Tibial nerve (tissue), 4 donors: ENCODE measurements around the gene DPYSL4. TPM values are rescaled to one million over a fixed set of nuclear protein-coding genes. Genes with fewer than 3 reads are reported as not detected.

ENCODE experiments used
- DNase-seq, 2 donors: peaks; one replicate each; pipeline ENCODE4 v3.0.0-alpha.2; 2019; ENCODE audit warnings: low spot score in 2 of 2
- H3K27ac ChIP-seq, 4 donors: fragments of 200-600 bp; sonication (generic) in 3 of 4; one replicate each; pipeline ENCODE4 v1.5.1; 2017 to 2019; ENCODE audit warnings: mild to moderate bottlenecking in 1 of 4
- H3K27me3 ChIP-seq, 2 donors: fragments of 200-600 bp; sonication (generic) in 1 of 2; one replicate each; pipeline versions ENCODE4 v1.5.1 to v1.6.0; 2017 to 2019
- H3K36me3 ChIP-seq, 3 donors: fragments of 200-600 bp; sonication (generic); one replicate each; pipeline ENCODE4 v1.5.1; 2018 to 2019
- H3K4me1 ChIP-seq, 4 donors: fragments of 200-600 bp; sonication (generic) in 3 of 4; one replicate each; pipeline ENCODE4 v1.5.1; 2017 to 2019
- H3K4me3 ChIP-seq, 4 donors: fragments of 200-600 bp; sonication (generic) in 3 of 4; one replicate each; pipeline ENCODE4 v1.5.1; 2017 to 2019; ENCODE audit warnings: mild to moderate bottlenecking in 1 of 4, moderate library complexity in 1 of 4
- H3K9me3 ChIP-seq, 4 donors: fragments of 200-600 bp; sonication (generic) in 3 of 4; one replicate each; pipeline ENCODE4 v1.5.1; 2017 to 2019
- CTCF ChIP-seq, 5 experiments: fragments of 200-600 bp in 3 of 5; fragments of 450-650 bp in 2 of 5; sonication (generic) in 3 of 5; IDR thresholded peaks; one replicate each; pipeline ENCODE4 v1.5.1; 2016 to 2019; ENCODE audit warnings: antibody characterized with exemption in 5 of 5, mild to moderate bottlenecking in 3 of 5, moderate library complexity in 2 of 5
- EP300 ChIP-seq, 2 donors: sonication (generic); formaldehyde crosslinking; IDR thresholded peaks; one replicate each; pipeline ENCODE4 v1.6.1; 2017; ENCODE audit warnings: antibody characterized with exemption in 2 of 2, mild to moderate bottlenecking in 1 of 2
- POLR2A ChIP-seq, 2 donors: fragments of 450-650 bp; IDR thresholded peaks; one replicate each; pipeline ENCODE4 v1.6.1; 2017; ENCODE audit warnings: antibody characterized with exemption in 2 of 2, mild to moderate bottlenecking in 2 of 2, moderate library complexity in 2 of 2
- WGBS, 2 donors: methylation state at CpG; one replicate each; pipeline ENCODE4 v1.1.5; 2018; 5-methylcytosine and 5-hydroxymethylcytosine counted together
- total RNA-seq, 4 donors: library from RNA; depleted of rRNA; stranded (reverse); fragments of >200 nt; gene quantifications; one replicate each; pipeline ENCODE4 v1.1.0, GENCODE V29; 2016

The DPYSL4 gene
- total RNA-seq, 4 donors from 2014 or later, result 0.21 to 3.1 (median 1.4) TPM

GRCh38 chr10:132230557-132231210 is 43.9 kb downstream of the DPYSL4 start:
- no peaks in the 10 kb centered on the region for H3K9me3 ChIP-seq
- H3K4me3 ChIP-seq, result peak overlapping the region in 1 of 4 donors; percentile 34
- no peaks in the 10 kb centered on the region for H3K27me3 ChIP-seq
- peaks cover 0 to 11% (median 0%) of the 10 kb centered on the region in 3 donors for H3K36me3 ChIP-seq
- WGBS, 2 donors, result 72 to 86% methylated on average over 10 to 17 of the region's 21 CpGs
- TF ChIP-seq POLR2A (IDR thresholded peaks at IDR 0.05) (no peak), EP300 (IDR thresholded peaks at IDR 0.05) (no peak), CTCF (IDR thresholded peaks at IDR 0.05) (no peak)
- H3K27ac ChIP-seq, result peak overlapping the region in 1 of 4 donors; percentile 32
- H3K4me1 ChIP-seq, result peaks cover 0 to 10% (median 0%) of the 10 kb centered on the region in 4 donors
- no peak for DNase-seq

GRCh38 chr10:132231656-132232022 is 44.9 kb downstream of the DPYSL4 start:
- Histone ChIP-seq H3K36me3 (peaks cover 0 to 16% (median 0%) of the 10 kb centered on the region in 3 donors), H3K27ac (no peak overlapping the region), H3K9me3 (no peaks in the 10 kb centered on the region), H3K27me3 (no peaks in the 10 kb centered on the region), H3K4me3 (no peak overlapping the region), H3K4me1 (peaks cover 0 to 10% (median 0%) of the 10 kb centered on the region in 4 donors)
- 86 to 93% methylated on average over 13 of the region's 13 CpGs for WGBS, 2 donors
- no peak for TF ChIP-seq CTCF (IDR thresholded peaks at IDR 0.05)
- TF ChIP-seq EP300 (IDR thresholded peaks at IDR 0.05), result no peak
- no peak for TF ChIP-seq POLR2A (IDR thresholded peaks at IDR 0.05)
- DNase-seq, result no peak

GRCh38 chr10:132232023-132232951 is 45.5 kb downstream of the DPYSL4 start:
- no peaks in the 10 kb centered on the region for H3K9me3 ChIP-seq
- peaks cover 0 to 10% (median 0%) of the 10 kb centered on the region in 4 donors for H3K4me1 ChIP-seq
- H3K4me3 ChIP-seq, result no peak overlapping the region
- no peak overlapping the region for H3K27ac ChIP-seq
- 72 to 84% methylated on average over 33 to 35 of the region's 35 CpGs for WGBS, 2 donors
- peak in 1 of 2 donors; percentile 32 for DNase-seq
- H3K27me3 ChIP-seq, result no peaks in the 10 kb centered on the region
- TF ChIP-seq CTCF (IDR thresholded peaks at IDR 0.05), result no peak
- no peak for TF ChIP-seq EP300 (IDR thresholded peaks at IDR 0.05)
- no peak for TF ChIP-seq POLR2A (IDR thresholded peaks at IDR 0.05)
- H3K36me3 ChIP-seq, result peaks cover 0 to 12% (median 0%) of the 10 kb centered on the region in 3 donors

GRCh38 chr10:132232981-132233380 is 46.2 kb downstream of the DPYSL4 start:
- peaks cover 0 to 12% (median 0%) of the 10 kb centered on the region in 3 donors for H3K36me3 ChIP-seq
- no peaks in the 10 kb centered on the region for H3K27me3 ChIP-seq
- TF ChIP-seq CTCF (IDR thresholded peaks at IDR 0.05) (no peak), EP300 (IDR thresholded peaks at IDR 0.05) (no peak), POLR2A (IDR thresholded peaks at IDR 0.05) (no peak)
- no peak overlapping the region for H3K4me3 ChIP-seq
- 81 to 87% methylated on average over 6 to 9 of the region's 9 CpGs for WGBS, 2 donors
- H3K27ac ChIP-seq, result no peak overlapping the region
- H3K4me1 ChIP-seq, result peaks cover 0 to 10% (median 0%) of the 10 kb centered on the region in 4 donors
- no peak for DNase-seq
- no peaks in the 10 kb centered on the region for H3K9me3 ChIP-seq
